Heart left ventricle (tissue), 16 donors: ENCODE results near the gene ASRGL1. TPM values are rescaled to one million over a fixed set of nuclear protein-coding genes. Genes with fewer than 3 reads are reported as not detected.

ENCODE experiments used
- ATAC-seq, 4 donors: fragments of 200-7000 bp; cut with Tn5 transposase; one replicate each; pipeline ENCODE4 v1.9.1; 2020 to 2022; ENCODE audit warnings: moderate library complexity in 4 of 4, mild to moderate bottlenecking in 3 of 4, moderate number of reproducible peaks in 1 of 4
- DNase-seq, 5 donors: peaks; one replicate each; pipeline ENCODE4 v3.0.0-alpha.2; 2020
- H3K27ac ChIP-seq, 12 donors: fragments of 200-600 bp; sonication (generic) in 4 of 12; one replicate each; pipeline versions ENCODE4 v1.5.0 to v1.8.0; 2016 to 2022; ENCODE audit warnings: mild to moderate bottlenecking in 2 of 12
- H3K27me3 ChIP-seq, 9 donors: fragments of 200-600 bp; sonication (generic) in 2 of 9; one replicate each; pipeline versions ENCODE4 v1.5.1 to v1.8.0; 2016 to 2022; ENCODE audit warnings: mild to moderate bottlenecking in 3 of 9
- H3K36me3 ChIP-seq, 9 donors: fragments of 200-600 bp; sonication (generic) in 2 of 9; one replicate each; pipeline versions ENCODE4 v1.5.0 to v1.8.0; 2018 to 2022; ENCODE audit warnings: mild to moderate bottlenecking in 2 of 9
- H3K4me1 ChIP-seq, 12 donors: fragments of 200-600 bp; sonication (generic) in 4 of 12; one replicate each; pipeline versions ENCODE4 v1.5.0 to v1.8.0; 2016 to 2022; ENCODE audit warnings: mild to moderate bottlenecking in 3 of 12
- H3K4me3 ChIP-seq, 12 donors: fragments of 200-600 bp; sonication (generic) in 4 of 12; one replicate each; pipeline versions ENCODE4 v1.5.0 to v1.8.0; 2017 to 2022; ENCODE audit warnings: mild to moderate bottlenecking in 9 of 12, moderate library complexity in 4 of 12
- H3K9me3 ChIP-seq, 12 donors: fragments of 200-600 bp; sonication (generic) in 4 of 12; one replicate each; pipeline versions ENCODE4 v1.5.0 to v1.8.0; 2016 to 2022; ENCODE audit warnings: mild to moderate bottlenecking in 1 of 12
- CTCF ChIP-seq, 12 donors: fragments of 200-600 bp; sonication (generic) in 4 of 12; IDR thresholded peaks; one replicate each; pipeline versions ENCODE4 v1.5.0 to v1.8.0; 2018 to 2022; ENCODE audit warnings: antibody characterized with exemption in 12 of 12, mild to moderate bottlenecking in 5 of 12
- POLR2A ChIP-seq, 2 donors: fragments of 450-650 bp; IDR thresholded peaks; one replicate each; pipeline ENCODE4 v1.6.1; 2017; ENCODE audit warnings: antibody characterized with exemption in 2 of 2, mild to moderate bottlenecking in 2 of 2, moderate library complexity in 2 of 2
- WGBS, 4 donors: extraction: QIAGEN DNeasy Blood & Tissue Kit in 2 of 4; methylation state at CpG; one replicate each; pipeline versions ENCODE4 v1.1.5 to v1.1.7; 2013 to 2018; 5-methylcytosine and 5-hydroxymethylcytosine counted together
- intact Hi-C, 10 donors: fragments of 100-400 bp; cut with DNase I; formaldehyde crosslinking; loops; one replicate each; pipeline versions ENCODE4 v1.11.1 to v1.14.2; 2022
- polyA plus RNA-seq, 2 donors: library from polyadenylated mRNA; stranded (reverse); fragments of 200-250 nt; gene quantifications; one replicate each; pipeline ENCODE4 v1.2.3, GENCODE V29; 2013
- total RNA-seq, 9 donors: library from RNA; depleted of rRNA in 2 of 9; stranded (reverse); fragments of >200 nt in 2 of 9; fragmentation: NEBNext Ultra II Directional in 3 of 9; extraction: Animal tissue kit (Norgen Biotek cat#: 25700) in 3 of 9; gene quantifications; one replicate each; pipeline versions ENCODE4 v1.1.0 to v1.2.4, GENCODE V29; 2016 to 2023
- donor health status: ischemic (EF 13 %, LVEDD 7.1; RV severe dilation, severe dysfunction).
- donor health status: healthy with polysubstance abuse.
- donor health status: DM: no; HTN: yes; CAD: no.
- donor health status: DM: no; HTN: no; CAD: no.
- donor health status: ischemic (EF 25% LVEDD 6.9; RV normal size, moderate dysfunction).
- donor health status: ischemic (EF 25% LVEDD 5.7; RV mildly dilated, moderate dysfunction).
- donor health status: healthy.
- donor health status: DM: yes; HTN: yes; CAD: no.
- donor health status: ischemic (EF 35%, LVEDD 5.7; RV mildly dilated, moderate dysfunction).
- donor health status: nonischemic (EF 11% LVEDD 7.7; RV severe dilation, severe dysfunction).
- donor health status: DM: yes; HTN: yes; CAD: no.
- donor health status: PGD.
- donor health status: ischemic (EF 29% LVEDD 5.4; RV normal size, mild dysfunction).
- donor health status: nonischemic (EF 23%, LVEDD 6.1; RV moderate dilation, normal function).

Gene ASRGL1
- total and polyA plus RNA-seq, 11 donors, result 1.4 to 13.2 (median 3.2) TPM

- H3K27ac ChIP-seq, result peak overlapping the region in 4 of 12 donors; percentile 13 to 58 (median 34)
- no peaks in the 10 kb centered on the region for H3K36me3 ChIP-seq
- DNase-seq (no peak), ATAC-seq (no peak)
- H3K27me3 ChIP-seq, result no peaks in the 10 kb centered on the region
- WGBS, 4 donors, result 87 to 94% (median 90%) methylated on average over 9 to 10 of the region's 10 CpGs
- H3K4me1 ChIP-seq, result peaks cover 6 to 60% (median 45%) of the 10 kb centered on the region in 12 donors
- intact Hi-C loops, result loop anchor here (1.0 to 10.0 kb wide), 10 partner anchors 146 to 469 kb away; partner anchors contain the start of gene AHNAK (in 2 of the 10)
- no peak overlapping the region for H3K4me3 ChIP-seq
- H3K9me3 ChIP-seq, result no peaks in the 10 kb centered on the region
- TF ChIP-seq POLR2A (IDR thresholded peaks at IDR 0.05) (no peak), CTCF (IDR thresholded peaks at IDR 0.05) (no peak)
Observed at GRCh38 chr11:62395885-62396551, 58.8 kb downstream of the ASRGL1 start.

GRCh38 chr11:62398011-62398994 lies 61.1 kb downstream of the ASRGL1 start:
- DNase-seq, result peak in 3 of 5 donors; percentile 47 to 76 (median 50)
- H3K27ac ChIP-seq, result peak overlapping the region; percentile 7 to 85 (median 52)
- H3K27me3 ChIP-seq, result no peaks in the 10 kb centered on the region
- H3K9me3 ChIP-seq, result no peaks in the 10 kb centered on the region
- H3K4me1 ChIP-seq, result peaks cover 6 to 80% (median 63%) of the 10 kb centered on the region in 12 donors
- WGBS, 4 donors, result 35 to 57% (median 42%) methylated on average over 22 of the region's 22 CpGs
- TF ChIP-seq CTCF (IDR thresholded peaks at IDR 0.05) (no peak), POLR2A (IDR thresholded peaks at IDR 0.05) (no peak)
- H3K4me3 ChIP-seq, result no peak overlapping the region
- H3K36me3 ChIP-seq, result no peaks in the 10 kb centered on the region
- intact Hi-C loops, result loop anchor here (5.0 to 10.0 kb wide), 8 partner anchors 144 to 466 kb away; partner anchors contain the start of gene AHNAK (in 2 of the 10)
- peak in 3 of 4 donors; percentile 1 to 29 (median 24) for ATAC-seq

GRCh38 chr11:62399172-62399877 lies 62.1 kb downstream of the ASRGL1 start:
- H3K27ac ChIP-seq, result peak overlapping the region in 11 of 12 donors; percentile 7 to 85 (median 63)
- H3K27me3 ChIP-seq, result no peaks in the 10 kb centered on the region
- no peak for TF ChIP-seq POLR2A (IDR thresholded peaks at IDR 0.05)
- no peak for TF ChIP-seq CTCF (IDR thresholded peaks at IDR 0.05)
- intact Hi-C loops, result loop anchor here (5.0 to 10.0 kb wide), 8 partner anchors 143 to 465 kb away; partner anchors contain the start of gene AHNAK (in 2 of the 10)
- ATAC-seq (no peak), DNase-seq (peak in 1 of 5 donors; percentile 33)
- peaks cover 6 to 80% (median 63%) of the 10 kb centered on the region in 12 donors for H3K4me1 ChIP-seq
- no peak overlapping the region for H3K4me3 ChIP-seq
- 43 to 52% (median 47%) methylated on average over 10 of the region's 10 CpGs for WGBS, 4 donors
- H3K9me3 ChIP-seq, result no peaks in the 10 kb centered on the region
- H3K36me3 ChIP-seq, result no peaks in the 10 kb centered on the region
